Stimulated activated CD8-positive, alpha-beta memory T cell treated with anti-CD3 and anti-CD28 coated beads, Interleukin-12 subunit alpha, Interleukin-12 subunit beta, amount 100 ng/mL, for 24 hours (primary cell): Measurements from ENCODE around the gene MAML1.
"Not testable (repeated sequence)": the region's sequence is repeated elsewhere in the genome, so short reads cannot be mapped to it uniquely, and the experiment has no call there.

Experiments
- DNase-seq: peaks from one replicate; pipeline ENCODE4 v3.0.0-alpha.2; 2020; ENCODE audit errors: extremely low read depth

Gene MAML1

DNA sequence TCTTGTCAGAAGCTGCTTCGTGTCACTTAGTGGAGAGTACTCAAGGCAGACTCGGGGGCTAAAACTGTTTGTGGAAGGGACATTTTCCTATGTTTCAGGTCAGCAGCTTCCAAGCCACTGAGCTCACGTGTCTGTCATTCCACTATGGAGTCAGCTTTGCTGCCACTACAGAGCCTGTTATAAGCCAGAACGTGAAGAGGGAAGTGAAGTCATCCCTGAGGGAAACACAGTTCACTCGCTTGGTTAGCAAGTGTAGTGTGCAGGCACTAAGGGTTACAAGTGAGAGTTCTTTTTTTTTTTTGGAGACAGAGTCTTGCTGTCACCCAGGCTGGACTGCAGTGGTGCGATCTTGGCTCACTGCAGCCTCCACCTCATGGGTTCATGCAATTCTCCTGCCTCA, 36.6 kb downstream of the MAML1 start:
- DNase-seq, result no peak

DNA sequence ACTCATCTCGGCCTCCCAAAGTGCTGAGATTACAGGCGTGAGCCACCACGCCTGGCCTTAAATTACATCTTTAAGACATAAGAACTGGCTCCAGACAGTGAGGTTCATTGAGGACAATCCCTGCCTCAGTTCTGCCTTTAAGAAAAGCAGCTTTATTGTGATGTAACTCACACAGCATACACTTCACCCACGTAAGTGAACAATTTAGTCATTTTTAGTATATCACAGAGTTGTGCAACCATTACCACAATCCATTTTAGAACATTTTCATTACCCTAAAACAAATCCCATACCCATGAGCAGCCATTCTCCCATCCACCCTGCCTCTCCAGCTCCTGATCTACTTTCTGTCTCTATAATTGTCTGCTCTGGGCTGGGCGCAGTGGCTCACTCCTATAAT, 37.2 kb downstream of the MAML1 start:
- no peak for DNase-seq

DNA sequence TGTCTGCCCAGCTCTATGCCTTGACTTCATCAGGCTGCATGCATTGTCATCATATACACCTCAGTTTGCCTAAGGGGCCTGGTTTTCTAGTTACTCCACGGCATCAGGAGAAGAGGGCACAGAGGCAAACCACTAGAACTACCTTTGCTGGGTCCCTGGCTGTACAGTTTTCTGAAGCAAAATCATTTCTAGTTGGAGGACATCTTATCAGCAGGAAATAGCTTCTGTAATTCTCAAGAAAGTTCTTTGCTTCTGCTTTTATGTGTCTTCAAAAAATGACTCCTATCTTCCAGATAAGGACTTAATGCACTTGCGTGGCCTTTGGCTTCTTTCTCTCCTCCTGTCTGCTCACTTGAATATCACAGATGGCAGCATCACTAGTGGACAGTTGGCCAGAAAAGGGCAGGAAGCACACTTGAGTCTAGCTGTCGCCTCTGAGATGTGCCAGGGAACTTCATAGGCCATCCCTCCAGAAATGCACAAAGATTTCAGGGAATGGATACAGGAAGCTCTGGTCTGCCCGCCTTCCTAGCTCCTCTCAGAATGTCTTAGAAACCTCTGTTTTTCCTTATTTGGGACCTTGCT, 38.8 kb downstream of the MAML1 start:
- DNase-seq, result no peak

DNA sequence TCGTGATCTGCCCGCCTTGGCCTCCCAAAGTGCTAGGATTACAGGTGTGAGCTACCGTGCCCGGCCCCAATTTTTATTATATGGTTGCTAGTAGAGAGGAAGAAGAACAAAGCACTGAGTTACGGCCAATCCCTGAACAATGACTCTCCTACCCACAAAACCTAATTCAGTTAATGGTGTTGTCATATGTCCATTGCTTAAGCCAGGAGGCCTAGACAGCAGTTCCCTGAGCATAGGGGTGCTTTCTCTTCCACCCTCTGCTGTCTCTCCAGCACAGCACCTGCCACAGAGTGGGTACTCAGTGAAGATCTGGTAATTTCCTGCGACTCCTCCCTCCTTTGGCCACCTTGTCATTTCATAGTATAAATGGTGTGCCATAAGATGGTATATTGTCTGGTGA, 39.7 kb downstream of the MAML1 start:
- no peak for DNase-seq

DNA sequence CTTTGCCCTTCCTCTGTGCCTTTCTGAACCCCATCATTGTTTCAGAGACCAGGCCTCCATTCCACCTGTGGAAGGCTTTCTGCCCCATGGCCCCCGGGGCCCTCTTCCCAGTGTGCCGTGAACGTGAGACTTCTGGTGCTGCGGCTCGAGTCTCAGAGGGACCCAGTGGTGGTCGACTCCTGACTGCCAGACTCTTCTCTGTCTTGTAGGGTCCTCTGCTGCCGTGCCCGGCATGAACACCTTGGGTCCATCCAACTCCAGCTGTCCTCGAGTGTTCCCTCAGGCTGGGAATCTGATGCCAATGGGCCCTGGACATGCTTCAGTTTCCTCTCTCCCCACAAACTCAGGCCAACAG, 41.0 kb downstream of the MAML1 start:
- no peak for DNase-seq

DNA sequence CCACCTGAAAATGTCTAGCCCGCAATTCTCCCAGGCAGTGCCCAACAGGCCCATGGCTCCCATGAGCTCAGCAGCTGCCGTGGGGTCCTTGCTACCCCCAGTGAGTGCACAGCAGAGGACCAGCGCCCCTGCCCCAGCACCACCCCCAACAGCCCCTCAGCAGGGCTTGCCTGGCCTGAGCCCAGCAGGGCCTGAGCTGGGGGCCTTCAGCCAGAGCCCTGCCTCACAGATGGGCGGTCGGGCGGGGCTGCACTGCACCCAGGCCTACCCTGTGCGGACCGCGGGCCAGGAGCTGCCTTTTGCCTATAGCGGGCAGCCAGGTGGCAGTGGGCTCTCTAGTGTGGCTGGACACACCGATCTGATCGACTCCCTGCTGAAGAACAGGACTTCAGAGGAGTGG, 41.8 kb downstream of the MAML1 start:
- no peak for DNase-seq

DNA sequence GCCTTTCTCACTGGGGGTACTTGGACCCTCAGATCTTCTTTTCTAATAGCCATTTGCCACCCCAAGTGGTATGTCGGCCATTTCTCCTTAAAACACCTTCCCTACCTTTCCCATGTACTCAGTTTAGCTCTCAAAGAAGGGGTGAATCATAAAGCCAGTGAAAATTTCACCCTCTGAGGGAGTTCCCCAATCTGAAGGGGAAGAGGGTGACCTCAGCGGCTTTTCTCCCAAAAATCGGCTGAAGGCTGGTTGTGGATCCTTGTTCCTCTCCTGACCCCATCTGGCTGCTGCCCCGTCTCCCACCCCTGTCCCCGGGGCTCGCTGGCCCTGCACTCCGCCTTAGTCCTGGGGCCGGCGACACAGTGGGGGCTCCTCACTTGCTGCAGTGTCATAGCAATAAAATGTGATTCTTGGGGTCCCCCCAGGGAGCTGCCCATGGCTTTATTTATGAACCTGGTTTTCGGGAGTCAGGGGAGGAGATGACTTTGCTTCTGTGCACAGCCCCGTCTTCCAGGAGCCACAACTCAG, 43.9 kb downstream of the MAML1 start:
- DNase-seq, result no peak

DNA sequence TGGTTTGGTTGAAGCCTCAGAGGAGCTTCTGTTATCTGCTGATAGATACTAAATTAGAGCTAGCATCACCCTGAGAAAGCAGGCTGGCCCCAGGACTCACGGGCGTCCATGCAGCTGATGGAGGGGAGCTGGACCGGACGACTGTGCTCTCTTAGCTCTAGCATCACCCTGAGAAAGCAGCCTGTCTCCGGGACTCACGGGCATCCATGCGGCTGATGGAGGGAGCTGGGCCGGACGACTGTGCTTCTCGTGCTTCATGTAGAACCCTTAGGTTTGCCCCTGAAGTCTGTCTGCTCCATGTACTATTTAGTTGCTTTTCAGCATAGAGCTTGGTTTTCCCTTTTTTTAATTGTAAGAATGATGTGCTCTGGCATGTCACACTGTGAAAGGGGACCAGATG, 44.8 kb downstream of the MAML1 start:
- DNase-seq, result no peak

DNA sequence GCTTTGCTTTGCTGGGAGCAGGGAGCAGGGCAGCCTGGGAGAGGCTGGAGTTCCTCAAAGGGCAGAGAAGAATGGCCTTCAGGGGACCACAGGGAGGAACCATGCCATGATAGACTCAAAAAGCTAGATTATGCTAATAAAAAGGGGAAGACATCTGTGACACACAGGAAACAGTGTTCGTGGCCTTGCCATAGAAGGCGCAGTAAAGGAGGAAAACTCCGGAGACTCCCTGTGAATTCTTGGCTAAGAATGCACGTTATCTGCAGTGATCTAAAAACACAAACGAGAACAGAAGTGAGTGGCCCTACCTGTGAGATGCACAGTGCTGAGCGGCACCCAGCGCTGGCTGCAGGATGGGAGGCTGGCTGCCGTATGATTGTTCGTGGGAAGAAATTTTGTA, 45.3 kb downstream of the MAML1 start:
- DNase-seq, result no peak

DNA sequence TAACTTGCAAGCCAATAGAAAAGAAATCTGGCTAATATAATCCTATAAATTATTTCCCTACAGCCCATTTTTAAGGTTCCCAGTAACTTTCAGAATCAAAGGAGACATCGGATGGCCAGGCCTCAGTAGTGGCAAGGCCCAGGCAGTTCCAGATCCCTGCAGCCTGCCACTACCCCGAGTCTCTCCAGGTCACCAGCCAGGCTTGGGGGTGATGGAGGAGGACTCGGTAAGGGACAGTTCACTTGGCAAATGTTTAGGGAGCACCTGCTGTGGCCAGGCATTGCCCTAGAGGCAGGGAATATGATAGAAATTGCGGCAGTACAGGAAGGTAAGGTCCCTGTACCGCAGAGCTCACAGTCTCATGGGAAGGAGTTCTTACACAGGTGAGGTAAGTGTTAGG, 46.0 kb downstream of the MAML1 start:
- no peak for DNase-seq

DNA sequence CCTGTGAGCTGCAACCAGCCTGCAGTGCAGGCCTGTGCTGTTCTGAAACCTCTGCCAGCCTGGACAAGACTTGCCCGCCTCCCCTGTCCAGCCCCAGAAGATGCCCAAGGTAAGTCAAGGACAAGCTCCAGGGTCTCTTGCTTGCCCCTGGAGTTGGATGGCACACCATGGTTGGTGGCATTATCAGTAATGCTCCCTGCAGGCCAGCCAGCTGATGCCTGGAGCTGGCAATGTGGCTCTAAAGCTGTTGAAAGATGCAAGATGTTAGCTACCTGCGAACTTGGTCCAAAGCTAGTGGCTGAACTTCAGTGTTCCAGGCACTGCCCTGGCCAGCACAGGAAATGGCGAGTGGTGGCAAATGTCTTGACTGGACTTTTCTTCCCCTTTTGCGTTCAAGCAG, 47.2 kb downstream of the MAML1 start:
- DNase-seq, result no peak

DNA sequence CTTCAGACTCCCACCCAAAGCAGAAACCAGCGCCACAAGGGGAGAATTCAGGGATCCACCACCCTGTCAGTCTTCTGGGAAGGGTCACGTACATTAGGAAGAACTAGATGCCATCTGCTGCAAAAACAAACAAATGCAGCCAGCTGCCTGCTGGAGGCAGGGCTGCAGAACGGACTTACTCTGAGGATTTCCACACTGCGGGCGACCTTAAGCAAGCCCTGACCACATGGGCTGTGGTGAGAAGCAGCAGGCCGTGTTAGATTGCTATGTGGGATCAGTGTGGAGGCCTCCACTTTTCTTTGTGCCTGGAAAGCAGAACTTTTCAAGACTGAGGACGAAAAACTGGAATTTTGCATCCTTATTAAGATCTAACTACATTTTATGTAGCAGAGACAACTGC, 47.7 kb downstream of the MAML1 start:
- DNase-seq, result no peak

DNA sequence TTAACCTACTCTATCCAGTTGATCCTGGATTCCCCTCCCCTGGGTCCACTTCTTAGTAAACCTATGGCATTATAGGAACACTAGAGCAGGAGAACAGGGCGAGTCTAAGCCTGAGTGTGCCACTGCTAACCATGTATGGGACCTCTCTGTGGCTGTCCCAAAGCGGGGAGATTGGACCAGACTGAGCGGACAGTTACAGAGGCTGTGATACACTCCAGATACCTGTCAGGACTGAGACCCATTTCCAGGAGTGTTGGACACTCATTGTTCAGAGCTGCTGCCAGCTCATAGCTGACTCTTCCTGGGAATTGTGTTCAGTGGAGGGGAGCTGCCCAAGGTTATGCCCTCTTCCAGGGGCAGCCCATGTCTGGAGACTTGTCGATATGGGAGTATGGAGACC, 49.2 kb downstream of the MAML1 start:
- no peak for DNase-seq

DNA sequence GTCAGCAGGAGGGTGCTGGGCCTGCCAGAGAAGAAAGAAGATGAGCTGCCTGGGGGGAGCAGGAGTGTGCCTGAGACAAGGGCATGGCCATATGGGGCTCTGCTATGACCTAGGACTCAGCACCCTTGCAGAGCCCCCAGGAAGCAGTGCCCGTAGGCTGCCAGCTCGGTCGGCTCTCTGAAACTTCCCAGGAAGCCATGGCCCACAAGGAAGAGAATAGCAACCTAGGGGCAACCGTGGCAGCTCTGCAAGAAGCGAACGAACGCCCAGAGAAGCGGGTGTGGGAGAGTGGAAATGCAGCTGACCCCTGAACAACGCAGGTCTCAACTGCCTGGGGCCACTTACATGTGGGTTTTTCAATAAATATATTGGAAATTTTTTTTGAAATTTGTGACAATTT, 50.5 kb downstream of the MAML1 start:
- no peak for DNase-seq

DNA sequence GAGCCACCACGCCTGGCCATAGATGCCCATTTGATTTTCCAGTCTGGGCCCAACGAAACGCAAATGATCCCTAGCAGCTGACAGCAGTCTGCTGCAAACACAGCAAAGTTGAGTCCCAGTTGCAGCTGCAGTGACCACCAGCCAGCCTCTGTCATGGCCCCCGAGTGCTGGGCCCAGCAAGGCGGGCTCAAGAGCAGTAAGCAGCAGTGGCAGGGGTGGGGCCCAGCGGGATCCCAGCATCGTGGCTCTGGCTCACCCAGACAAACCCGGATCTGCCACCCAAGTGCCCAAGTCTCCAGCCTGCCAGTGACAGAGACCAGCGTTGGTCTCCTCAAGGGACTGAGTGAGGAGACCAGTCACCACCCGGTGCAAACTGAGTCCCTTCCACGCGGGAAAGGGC, 54.2 kb downstream of the MAML1 start:
- DNase-seq, result no peak

DNA sequence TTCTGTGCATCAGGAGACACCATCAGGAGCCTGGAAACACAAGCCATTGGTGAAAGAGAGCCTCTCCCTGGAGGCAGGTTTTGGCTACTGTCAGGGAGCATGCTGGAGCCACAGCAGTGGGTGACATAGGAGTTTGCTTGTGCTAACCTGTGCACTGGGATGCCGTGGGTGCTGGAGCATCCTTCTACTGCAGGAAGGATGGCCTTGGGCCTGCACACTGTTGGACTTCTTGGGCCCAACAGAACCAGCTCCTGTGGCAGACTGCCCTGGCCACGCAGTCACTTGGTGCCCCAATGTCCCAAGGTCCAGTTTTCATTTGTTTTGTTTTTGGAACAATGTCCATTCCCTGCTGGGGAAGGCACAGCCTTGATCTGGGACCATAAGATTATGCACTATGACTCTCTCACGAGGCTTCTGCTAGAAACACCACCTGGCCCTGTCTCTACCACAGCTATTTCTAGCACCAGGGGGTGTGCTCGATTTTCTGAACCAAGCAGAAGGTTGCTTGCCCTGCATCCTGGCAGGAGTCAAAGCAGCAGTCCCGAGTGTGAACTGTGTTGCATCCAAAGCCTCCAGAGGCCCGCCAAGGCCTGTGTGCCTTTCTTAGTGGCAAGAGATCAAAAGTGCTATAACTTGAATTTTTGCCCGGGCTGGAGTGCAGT, 55.7 kb downstream of the MAML1 start:
- DNase-seq, result no peak

DNA sequence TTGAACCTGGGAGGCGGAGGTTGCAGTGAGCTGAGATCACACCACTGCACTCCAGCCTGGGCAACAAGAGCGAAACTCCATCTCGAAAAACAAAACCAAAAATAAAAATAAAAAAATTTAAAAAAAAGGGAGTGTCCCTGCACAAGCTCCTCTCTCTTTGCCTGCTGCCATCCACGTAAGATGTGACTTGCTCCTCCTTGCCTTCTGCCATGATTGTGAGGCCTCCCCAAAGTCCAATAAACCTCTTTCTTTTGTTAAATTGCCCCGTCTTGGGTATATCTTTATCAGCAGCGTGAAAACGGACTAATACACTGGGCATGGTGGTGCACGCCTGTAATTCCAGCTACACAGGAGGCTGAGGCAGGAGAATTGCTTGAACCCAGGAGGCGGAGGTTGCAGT, 56.7 kb downstream of the MAML1 start:
- not testable (repeated sequence) for DNase-seq

DNA sequence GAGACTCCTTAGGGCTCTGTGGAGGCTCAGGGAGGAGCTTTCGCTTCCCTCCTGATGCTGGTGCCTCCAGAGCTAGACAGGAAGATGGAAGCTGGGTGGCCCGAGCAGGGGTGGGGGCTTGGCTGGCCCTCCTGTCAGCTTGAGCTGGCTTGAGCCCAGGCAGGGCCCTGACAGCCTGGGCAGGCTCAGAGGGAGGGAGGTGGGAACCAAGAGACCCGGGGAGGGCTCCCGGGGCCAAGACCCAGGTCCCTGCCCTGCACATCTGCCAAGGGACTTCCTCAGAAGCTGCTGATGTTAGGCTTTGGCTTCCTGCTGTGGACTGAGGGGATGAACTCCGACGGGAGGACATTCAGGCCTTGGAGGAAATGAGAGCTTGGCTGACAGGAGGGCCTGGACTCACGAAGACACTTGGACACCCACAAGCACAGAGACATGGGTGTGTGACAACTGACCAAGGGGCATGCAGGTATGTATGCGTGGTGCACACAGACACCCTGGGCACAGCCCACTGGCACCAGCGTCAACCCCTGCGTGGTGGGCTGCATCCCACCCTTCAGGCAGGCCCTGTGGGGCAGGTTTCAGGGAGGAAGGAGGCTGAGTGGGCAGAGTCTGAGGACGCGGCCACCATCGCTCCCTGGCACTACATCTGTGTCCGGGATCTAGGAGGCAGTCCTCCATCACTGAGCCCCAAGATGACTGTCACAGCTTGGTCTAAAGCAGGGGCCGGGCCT, 59.4 kb downstream of the MAML1 start:
- no peak for DNase-seq

DNA sequence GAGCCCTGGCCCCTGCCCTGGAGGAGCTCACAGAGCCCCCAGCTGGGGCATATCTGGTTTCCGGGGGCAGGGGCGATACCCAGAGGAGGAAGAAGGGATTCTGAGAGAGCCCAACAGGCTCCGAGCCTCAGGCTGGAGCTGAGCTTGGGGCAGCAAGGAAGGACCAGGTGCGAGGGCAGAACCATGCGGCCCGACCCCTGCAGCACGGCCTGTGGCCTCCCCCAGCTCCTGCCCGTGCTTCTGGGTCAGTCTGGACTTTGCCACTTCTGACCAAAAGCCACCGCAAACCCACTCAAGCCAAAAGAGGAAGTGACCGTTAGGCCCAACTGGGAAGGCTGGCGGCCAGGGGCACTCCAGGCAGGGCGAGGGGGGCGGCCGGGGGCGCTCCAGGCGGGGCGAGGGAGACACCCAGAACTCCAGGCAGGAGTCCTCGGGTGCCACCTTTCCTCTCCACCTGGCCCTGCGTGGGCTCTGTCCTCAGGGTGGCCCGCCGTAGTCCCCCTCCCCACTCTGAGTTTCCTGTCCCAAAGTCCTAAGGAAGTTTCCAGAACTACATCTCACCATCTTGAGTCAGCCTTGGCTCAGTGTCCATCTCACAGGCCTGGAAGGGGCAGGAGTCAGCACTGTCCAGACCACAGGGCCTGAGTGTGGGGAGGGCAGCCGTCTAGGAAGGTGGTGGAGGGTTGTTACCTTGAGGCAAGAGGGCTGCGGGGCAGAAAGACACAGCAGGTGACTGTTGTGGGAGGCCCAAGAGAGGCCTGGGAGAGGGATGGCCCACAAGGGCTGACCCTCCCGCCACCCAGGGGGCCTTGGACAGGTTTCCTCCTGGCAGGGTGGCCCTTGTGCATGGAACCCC, 60.2 kb downstream of the MAML1 start:
- DNase-seq, result no peak

DNA sequence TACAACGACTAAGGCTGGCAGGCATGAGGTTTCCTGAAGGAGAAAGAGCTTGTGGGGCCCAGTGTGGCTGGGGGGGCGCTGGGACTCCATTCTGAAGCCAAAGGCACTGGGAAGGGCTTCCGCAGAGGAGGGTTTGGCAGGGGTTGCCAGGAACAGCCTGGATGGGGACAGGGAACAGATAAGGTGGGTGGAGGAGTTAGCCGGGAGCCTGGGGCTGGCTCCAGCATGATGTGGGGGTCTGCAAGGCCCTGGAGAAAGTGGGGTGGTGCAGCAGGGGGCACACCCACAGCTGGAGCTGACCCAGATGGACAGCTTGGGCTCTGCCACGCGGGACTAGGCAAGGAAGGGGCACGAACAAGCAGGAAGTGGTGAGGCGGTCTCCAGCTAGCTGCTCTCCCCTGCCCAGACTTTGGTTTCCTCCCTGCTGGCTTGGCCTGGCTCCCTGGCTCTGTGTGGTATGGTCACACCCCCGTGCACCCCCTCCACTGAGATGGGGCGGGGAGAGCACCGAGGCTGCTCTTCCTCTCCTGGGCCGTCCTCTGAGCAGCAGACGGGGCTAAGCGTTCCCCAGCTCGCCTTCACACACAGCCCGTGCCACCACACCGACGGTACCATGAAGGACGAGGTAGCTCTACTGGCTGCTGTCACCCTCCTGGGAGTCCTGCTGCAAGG, 61.0 kb downstream of the MAML1 start, which contains the start of gene LTC4S:
Gene LTC4S, plus strand, starts transcription at position 519 of the 672 bp plus-strand sequence. Its CDS starts 95 bp downstream, at position 614.
- no peak for DNase-seq

DNA sequence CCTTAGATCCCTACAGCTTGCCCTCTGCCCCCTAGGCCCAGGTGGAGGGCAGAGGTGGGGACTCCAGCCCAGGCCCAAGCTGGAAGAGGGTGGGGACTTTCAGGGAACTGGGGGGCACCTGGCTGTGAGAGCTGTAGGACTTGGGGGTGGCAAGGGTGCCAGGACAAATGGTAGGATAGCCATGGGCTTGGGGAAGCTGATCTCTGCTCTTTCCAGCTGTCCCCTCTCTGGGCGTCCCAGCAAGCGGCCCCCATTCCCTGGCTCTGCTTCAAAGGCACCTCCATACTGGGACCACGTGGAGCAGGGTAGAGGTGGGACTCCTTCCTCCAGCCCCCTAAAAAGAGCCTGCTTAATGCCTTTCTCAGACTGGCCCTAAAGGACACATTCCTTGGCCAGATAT, 61.5 kb downstream of the MAML1 start:
- DNase-seq, result no peak

DNA sequence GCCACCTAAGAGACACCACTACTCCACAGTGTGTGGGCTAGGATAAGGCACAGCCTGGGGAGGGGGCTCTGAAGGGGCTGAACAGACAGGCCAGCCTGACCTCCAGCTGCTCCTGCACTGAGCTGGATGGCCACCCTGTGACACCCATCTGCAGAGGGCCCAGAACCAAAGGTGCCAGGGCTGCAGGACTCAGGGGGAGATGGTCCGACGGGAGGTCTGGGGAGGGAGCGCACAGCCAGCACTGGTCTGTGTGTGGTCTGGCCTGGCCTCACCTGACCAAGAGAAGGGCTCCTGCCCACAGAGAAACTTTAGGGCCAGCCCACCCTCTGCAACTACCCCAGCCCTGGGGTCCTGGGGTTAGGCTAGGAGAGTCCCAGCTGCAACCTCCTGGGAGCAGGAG, 62.0 kb downstream of the MAML1 start:
- DNase-seq, result no peak
